Measurements from ENCODE around the gene COMT.

COMT gene

DNA sequence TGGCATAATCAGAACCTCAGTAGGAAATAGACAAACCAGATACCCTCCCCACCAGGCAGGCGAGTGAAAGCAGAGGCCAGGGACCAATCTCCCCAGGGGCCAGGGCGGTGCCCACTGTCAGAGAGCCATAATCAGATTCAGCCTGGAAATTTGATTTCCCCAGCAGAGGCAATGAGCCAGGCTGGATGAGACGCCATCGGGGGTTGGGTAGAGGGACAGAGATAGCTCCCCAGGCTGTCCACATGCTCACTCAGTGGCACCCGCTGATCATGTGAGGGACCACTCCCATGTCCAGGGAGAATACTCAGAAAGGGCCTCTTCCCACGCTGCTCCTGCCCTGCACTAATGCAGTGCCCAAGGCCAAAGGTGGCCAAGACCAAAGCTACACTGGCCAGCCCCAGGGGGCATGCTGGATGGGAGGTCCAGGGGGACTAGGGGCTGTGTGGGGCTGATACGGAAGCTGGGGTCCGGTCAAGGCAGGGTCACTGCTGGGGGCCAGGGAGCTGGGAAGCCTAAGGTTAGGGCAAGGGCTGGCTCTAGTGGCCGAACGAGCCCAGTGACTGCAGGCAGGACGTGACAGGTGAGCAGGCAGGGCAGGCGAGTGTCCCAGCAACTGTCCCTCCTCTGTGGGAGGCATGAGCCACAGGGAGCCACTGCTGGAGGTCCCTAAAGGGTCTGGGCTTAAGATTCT is 55.3 kb downstream of the COMT start:
- DNase-seq (ENCODE audit: low spot score): no peak

DNA sequence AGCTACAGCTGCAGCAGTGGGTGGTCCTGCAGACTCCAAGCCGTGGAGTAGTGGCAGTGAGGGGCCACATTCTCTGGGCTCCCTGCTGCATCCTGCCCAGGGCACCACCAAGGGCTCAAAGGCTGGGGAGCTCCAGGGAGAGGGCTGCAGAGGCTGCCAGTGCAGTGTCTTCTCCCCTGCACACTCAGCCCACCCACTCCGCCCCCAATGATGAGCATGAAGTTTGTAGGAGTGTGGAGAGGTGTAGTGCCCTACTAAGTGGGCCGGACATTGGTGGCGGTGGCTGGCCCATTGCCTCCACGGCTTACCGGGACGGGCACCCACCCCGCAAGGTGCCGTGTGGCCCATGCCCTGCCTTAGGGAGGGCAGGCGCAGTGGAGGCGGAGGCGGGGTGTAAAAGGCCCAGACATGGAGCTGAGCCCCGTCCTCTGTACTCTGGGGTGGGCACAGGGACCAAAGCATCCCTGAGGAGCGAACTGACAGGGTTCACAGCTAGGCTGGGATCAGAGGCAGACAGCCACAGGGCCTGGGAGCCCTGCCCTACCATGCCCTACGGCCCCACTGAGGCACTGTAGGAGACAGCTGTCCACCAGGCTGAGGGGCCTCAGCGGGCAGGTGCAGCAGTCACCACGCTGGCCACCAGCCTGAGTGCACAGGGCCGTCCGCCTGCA is 56.1 kb downstream of the COMT start:
- DNase-seq (ENCODE audit: low spot score): no peak

DNA sequence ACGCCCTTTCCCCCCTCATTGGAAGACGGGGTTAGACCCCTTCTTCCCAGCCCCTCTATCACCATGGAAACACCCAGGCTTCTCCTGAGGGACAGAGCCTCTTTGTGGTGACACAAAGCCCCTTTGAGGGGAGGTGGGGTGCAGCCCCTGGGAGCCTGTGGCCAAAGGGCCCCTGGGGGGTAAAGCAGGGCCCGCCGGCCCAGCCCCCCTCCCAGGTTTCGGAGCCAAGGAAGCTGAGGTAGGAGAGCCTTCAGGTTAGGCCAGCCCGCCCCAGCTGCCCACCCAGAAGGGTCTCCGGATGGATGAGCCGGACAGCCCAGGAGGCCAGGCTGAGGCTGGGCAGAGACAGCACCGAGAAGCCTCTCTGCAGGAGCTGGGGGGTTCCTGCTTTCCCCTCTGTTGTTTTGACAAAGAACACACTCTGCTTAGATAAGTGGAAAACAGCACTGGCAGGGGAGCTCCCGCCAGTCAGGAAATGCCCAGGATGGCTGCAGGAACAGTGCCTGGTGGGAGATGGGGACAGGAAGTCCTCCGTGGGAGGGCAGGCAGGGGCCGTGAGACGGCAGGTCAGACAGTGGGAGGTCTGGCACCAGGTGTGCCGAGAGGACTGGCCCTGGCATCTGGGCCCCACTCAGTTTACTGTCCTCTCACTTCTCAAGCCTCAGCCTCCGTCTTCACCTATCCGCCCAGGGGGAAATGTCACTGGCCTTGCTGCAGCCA is 56.8 kb downstream of the COMT start:
- no peak for DNase-seq (ENCODE audit: low spot score)

DNA sequence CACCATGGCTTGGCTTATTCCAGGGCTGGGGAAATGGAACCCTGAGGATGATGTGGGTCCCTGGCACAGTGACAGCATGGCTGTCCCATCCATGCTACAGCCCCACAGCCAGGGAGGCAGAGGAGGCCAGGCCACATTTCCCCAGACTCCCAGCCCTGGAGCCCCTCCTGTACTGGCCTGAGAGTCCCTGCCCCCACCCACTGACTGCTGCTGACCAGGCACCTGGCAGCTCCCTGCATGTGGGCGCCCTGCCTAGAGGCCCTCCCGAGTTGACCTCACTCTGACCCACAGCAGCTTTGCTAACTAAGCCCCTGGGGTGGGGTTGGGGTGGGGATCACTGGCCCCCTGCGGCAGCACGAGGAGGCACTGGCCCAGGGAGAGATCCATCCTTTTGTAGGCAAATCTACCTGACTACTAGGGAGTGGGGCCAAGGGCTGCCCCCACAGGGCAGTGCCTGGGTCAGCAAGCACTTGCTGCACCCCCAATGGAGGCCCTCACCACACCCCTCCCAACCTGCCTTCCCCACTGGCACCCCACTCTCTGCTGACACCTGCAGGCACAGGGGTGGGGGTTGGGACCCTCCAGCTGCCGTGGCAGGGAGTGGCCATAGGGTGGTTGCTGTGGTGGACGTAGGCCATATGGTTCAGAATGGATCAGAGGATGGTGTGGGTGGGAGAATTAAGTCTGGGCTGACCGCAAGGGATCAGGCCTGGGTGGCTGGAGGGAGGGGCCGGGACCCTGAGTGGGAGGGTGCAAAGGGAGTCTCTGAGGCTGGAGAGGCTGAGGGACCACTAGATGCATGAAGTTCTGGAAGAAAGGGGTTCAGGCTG is 57.6 kb downstream of the COMT start:
- DNase-seq (ENCODE audit: low spot score): no peak

DNA sequence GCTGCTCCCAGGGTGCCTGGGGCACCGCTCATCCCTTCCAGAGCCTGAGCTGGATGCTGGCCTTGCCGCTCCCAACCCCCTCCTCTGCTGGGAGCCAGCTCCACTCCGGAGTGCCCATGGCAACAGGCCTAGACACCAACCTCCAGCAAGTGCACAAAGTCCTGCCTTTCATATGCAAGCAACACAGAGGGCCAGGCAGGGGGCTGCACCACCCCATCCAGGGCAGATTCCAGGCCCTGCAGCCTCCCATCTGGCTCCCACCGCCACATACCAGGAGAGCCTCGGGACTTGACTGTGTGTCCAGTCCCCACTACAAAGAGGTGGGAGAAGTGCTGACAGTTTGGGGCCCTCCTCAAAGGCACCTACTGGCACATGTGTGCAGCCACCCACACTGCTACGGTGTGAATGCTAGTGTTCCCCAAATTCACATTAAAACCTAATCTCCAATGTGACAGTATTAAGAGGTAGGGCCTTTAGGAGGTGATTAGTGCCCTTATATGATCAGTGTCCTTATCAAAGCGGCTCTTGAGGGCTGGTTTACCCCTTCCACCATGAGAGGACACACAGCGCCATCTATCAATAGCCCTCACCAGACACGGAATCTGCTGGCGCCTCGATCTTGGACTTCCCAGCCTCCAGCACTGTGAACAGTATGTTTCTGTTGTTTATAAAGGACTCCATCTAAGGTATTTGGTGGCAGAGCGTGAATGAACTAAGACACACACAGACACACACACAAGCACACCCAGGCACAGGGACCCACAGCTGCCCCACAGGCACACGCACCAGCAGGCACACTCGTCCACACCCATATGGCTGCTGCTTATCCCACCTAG is 58.9 kb downstream of the COMT start:
- no peak for DNase-seq (ENCODE audit: low spot score)

- DNase-seq (ENCODE audit: low spot score): no peak
Measured at GRCh38 chr22:20001082-20001638, 59.6 kb downstream of the COMT start.

- DNase-seq (ENCODE audit: low spot score): no peak
Measured at GRCh38 chr22:20002128-20002527, 60.6 kb downstream of the COMT start.

GRCh38 chr22:20002636-20003035 is 61.1 kb downstream of the COMT start:
- DNase-seq (ENCODE audit: low spot score): no peak

- no peak for DNase-seq (ENCODE audit: low spot score)
Measured at GRCh38 chr22:20003304-20003703, 61.7 kb downstream of the COMT start.

- no peak for DNase-seq (ENCODE audit: low spot score)
Measured at GRCh38 chr22:20004464-20004863, 62.9 kb downstream of the COMT start.

- DNase-seq (ENCODE audit: low spot score): no peak
Measured at GRCh38 chr22:20008221-20008995, 66.8 kb downstream of the COMT start.

DNA sequence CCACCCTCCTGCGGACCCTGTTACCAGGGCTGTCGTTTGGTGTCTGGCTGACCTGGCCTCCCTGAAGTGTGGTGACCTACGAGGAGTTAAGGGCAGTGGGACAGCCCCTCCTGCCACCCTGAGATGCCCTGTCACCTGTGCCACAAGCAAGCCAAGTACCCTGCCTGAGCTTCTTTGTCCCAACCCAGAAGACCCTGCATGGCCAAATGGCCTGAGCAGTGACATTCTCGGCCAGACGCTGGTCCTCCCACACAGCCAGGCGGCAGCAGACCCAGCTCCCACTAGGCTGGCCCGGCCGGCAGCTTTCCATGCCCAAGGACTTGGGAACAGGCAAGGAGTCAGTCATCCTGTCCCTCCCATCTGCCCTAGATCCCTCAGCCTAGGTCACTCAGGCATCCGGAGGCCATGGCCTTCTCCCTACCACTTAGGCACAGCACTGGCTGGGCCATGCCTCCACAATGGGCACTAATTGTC is 67.5 kb downstream of the COMT start:
- DNase-seq (ENCODE audit: low spot score): no peak

GRCh38 chr22:20009582-20010306 is 68.2 kb downstream of the COMT start:
- no peak for DNase-seq (ENCODE audit: low spot score)

DNA sequence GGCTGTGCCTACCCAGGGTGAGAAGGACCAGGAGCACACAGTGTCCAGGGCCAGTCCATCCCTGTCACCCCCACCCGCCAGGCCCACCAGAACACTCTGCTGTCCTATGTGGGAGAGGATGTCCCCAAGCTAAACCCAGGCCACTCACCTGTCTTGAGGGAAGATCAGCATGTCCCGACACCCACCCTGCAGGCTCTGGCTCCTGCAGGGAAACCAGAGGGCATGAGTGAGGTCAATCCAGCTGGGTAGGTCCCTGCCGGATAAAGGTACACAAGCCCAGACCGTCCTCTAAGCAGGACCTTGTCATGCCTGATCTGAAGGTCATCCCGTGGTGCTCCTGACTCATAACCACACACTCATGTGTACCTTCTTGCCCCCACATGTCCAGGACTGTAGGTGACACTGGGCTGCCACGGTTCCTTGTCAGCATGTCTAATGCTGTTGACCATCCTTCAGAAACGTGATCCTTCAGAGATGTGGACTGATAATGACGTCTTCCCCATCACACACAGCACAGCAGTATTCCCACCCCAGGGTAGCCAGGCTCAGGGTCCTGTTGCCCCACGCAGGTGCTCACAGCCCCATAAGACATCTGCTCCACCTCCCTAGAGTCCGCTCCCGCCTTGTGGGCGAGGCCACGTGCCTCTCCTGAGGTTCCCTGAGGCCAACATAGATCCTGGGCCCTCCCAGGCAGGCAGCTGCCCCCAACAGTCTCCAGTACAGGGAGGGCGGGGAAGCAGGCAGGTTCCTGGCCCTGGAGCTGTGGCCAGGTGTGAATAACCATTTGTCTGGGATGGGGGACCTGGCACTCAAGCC is 68.9 kb downstream of the COMT start:
- no peak for DNase-seq (ENCODE audit: low spot score)

DNA sequence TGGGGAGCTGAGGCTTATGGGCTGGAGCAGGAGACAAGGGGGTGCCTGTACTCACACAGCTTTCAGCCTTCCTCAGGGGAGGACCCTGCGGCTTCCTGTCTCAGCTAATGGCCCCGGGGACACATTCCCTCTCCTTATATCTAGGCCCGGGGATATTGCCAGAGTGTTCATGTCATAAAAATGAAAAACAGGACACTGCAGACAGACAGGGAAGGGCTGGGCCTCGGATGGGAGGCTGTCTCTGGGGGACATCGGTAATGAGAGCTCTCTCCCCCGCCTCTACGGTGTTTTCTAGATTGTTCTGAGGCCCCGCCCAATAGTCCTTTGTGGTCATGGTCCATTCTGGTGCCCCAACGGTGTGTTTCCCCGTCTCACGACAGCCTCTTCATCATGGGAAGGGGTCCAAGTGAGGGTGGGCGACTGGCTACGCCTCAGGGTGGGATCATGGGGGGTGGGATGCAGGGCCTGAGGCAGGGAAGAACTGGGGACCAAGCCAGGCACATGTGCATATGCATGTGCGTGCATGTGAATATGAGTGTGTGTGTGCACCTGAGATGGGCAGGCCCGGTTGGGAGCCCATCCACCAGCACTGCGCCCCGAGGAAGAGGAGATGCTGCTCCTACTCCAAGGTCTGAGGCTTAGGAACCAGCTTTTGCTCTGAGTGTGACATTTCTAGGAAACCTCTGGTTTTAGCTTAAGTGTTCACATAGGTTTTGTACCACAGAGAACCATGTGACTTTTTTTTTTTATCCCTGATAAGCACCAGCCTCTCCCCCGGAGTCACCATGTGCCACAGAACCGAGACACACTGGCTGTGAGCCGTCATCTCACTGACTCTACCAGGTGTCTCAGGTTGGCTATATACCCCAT is 69.8 kb downstream of the COMT start:
- no peak for DNase-seq (ENCODE audit: low spot score)

DNA sequence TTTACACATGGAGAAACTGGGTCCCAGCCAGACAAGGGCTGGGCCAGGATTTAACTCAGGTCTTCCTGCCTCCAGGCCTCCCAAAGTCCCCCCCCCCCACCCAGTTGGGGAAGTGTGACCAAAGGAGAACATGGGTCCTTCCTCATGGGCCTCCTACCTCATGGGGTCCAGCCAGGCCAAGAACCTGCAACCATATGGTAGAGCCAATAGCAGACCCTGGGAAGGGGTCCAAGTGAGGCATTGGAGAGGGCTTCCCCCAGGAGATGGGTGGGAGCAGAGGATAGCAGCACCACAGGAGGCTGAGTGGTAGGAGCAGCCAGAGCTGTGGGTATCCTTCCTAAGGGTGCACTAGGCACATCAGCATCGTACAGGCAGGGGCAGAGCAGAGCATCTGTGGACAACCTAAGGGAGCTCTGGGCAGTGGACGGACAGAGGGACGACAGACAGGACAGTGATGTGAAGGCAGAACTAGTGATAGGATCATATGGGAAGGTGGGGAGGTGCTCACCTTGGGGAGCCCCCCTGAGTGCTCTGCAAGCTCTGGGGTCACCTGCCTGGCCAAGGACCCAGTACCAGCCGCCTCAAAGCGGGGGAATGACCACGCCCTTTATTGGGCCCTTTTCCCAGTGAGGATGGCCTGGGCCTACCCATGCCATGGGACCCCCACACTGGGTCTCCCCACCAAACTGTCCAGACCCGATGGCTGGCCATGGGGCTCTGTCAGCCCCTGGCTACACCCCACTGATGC is 70.6 kb downstream of the COMT start:
- no peak for DNase-seq (ENCODE audit: low spot score)

All from D341Med (cell line).